Right renal pelvis (tissue), 4 donors: ENCODE data around the gene SAMD11. TPM values are rescaled to one million over a fixed set of nuclear protein-coding genes. Genes with fewer than 3 reads are reported as not detected.
"Not testable (repeated sequence)": the region's sequence is repeated elsewhere in the genome, so short reads cannot be mapped to it uniquely, and the experiment has no call there.

Experiments used
- DNase-seq, 4 donors: peaks; one replicate each; pipeline ENCODE4 v3.0.0-alpha.2; 2013; ENCODE audit warnings: low read depth in 4 of 4, low spot score in 3 of 4, missing footprints in 1 of 4
- polyA plus RNA-seq, 4 donors: library from polyadenylated mRNA; unstranded; fragments of 120-200 nt; gene quantifications; one replicate each; pipeline ENCODE4 v1.2.1, GENCODE V29; 2013; ENCODE audit not compliant: insufficient read length in 4 of 4

The SAMD11 gene
- polyA plus RNA-seq, 4 donors = 54.0 to 86.3 (median 65.2) TPM

- DNase-seq = no peak
Observed at GRCh38 chr1:985126-985525, 61.4 kb downstream of the SAMD11 start.

GRCh38 chr1:988061-988460 lies 64.3 kb downstream of the SAMD11 start:
- DNase-seq = not testable (repeated sequence)

GRCh38 chr1:991275-991674 lies 67.6 kb downstream of the SAMD11 start:
- not testable (repeated sequence) for DNase-seq

GRCh38 chr1:991895-992294 lies 68.2 kb downstream of the SAMD11 start:
- no peak for DNase-seq

GRCh38 chr1:992362-992761 lies 68.6 kb downstream of the SAMD11 start:
- DNase-seq = no peak

GRCh38 chr1:993379-993995 lies 69.8 kb downstream of the SAMD11 start:
- no peak for DNase-seq

Other genes starting within 250 kb of the SAMD11 start
- under 1 TPM in 1 of 4 donors, not detected in 3; 0.06 TPM for gene OR4F16, start 237.3 kb upstream of the SAMD11 start, polyA plus RNA-seq
- gene NOC2L, start 35.3 kb downstream of the SAMD11 start, polyA plus RNA-seq = 10 to 100 TPM; 53.1 to 65.2 (median 57.0) TPM
- 10 to 100 TPM in 2 of 4 donors, 1 to 10 TPM in 2; 9.3 to 15.2 (median 11.3) TPM for gene KLHL17, start 36.7 kb downstream of the SAMD11 start, polyA plus RNA-seq
- 1 to 10 TPM in 1 of 4 donors, under 1 TPM in 3; 0.13 to 1.2 (median 0.46) TPM for gene PLEKHN1, start 42.6 kb downstream of the SAMD11 start, polyA plus RNA-seq
- gene PERM1, start 58.2 kb downstream of the SAMD11 start, polyA plus RNA-seq = under 1 TPM in 3 of 4 donors, not detected in 1; 0.14 to 0.38 (median 0.37) TPM
- gene HES4, start 76.2 kb downstream of the SAMD11 start, polyA plus RNA-seq = 10 to 100 TPM; 16.7 to 56.7 (median 20.2) TPM
- gene ISG15, start 89.6 kb downstream of the SAMD11 start, polyA plus RNA-seq = 10 to 100 TPM in 3 of 4 donors, 1 to 10 TPM in 1; 9.1 to 15.7 (median 13.3) TPM
- gene AGRN, start 96.2 kb downstream of the SAMD11 start, polyA plus RNA-seq = 100 to 1,000 TPM; 200 to 311 (median 231) TPM
- under 1 TPM; 0.14 to 0.88 (median 0.37) TPM for gene RNF223, start 150.4 kb downstream of the SAMD11 start, polyA plus RNA-seq
- 10 to 100 TPM in 1 of 4 donors, 1 to 10 TPM in 3; 7.9 to 14.8 (median 9.5) TPM for gene C1orf159, start 192.2 kb downstream of the SAMD11 start, polyA plus RNA-seq
- gene TTLL10, start 250.0 kb downstream of the SAMD11 start, polyA plus RNA-seq = under 1 TPM; 0.33 to 0.83 (median 0.63) TPM